HL-60 (cell line): Measurements from ENCODE around the gene DNAH7.

ENCODE experiments used
- CTCF ChIP-seq: IDR thresholded peaks from one replicate; pipeline ENCODE4 v1.5.1; 2011; ENCODE audit warnings: low read length, control low read depth, inconsistent platforms; ENCODE audit not compliant: insufficient read depth
- GABPA ChIP-seq: IDR thresholded peaks from 2 replicates; pipeline ENCODE4 v1.6.1; 2012; ENCODE audit warnings: low read depth
- POLR2AphosphoS5 ChIP-seq: IDR thresholded peaks from 2 replicates; pipeline ENCODE4 v1.6.1; 2012; ENCODE audit warnings: low read depth
- REST ChIP-seq: IDR thresholded peaks from 2 replicates; pipeline ENCODE4 v1.6.1; 2012; ENCODE audit warnings: low read depth; ENCODE audit not compliant: insufficient replicate concordance
- SPI1 ChIP-seq: IDR thresholded peaks from 2 replicates; pipeline ENCODE4 v1.6.1; 2012; ENCODE audit warnings: low read depth, mild to moderate bottlenecking, borderline replicate concordance

GRCh38 chr2:195879153-195879552 is 189.5 kb downstream of the DNAH7 start:
- no peak for TF ChIP-seq CTCF
- no peak for TF ChIP-seq POLR2AphosphoS5
- no peak for TF ChIP-seq REST
- no peak for TF ChIP-seq SPI1
- TF ChIP-seq GABPA = no peak
